Ureter (tissue), 1 donor: ENCODE results near the gene TANGO2. TPM values are rescaled to one million over a fixed set of nuclear protein-coding genes. Genes with fewer than 3 reads are reported as not detected.

Source experiments
- DNase-seq: peaks from one replicate; pipeline ENCODE4 v3.0.0-alpha.2; 2020; ENCODE audit warnings: low spot score
- total RNA-seq: library from RNA; stranded (reverse); gene quantifications from one replicate; pipeline ENCODE4 v1.2.4, GENCODE V29; 2023
- donor health status: DM: yes; HTN: yes; CAD: no.

TANGO2 gene
- total RNA-seq, 1 donor from 2014 or later: 28.8 TPM

DNA sequence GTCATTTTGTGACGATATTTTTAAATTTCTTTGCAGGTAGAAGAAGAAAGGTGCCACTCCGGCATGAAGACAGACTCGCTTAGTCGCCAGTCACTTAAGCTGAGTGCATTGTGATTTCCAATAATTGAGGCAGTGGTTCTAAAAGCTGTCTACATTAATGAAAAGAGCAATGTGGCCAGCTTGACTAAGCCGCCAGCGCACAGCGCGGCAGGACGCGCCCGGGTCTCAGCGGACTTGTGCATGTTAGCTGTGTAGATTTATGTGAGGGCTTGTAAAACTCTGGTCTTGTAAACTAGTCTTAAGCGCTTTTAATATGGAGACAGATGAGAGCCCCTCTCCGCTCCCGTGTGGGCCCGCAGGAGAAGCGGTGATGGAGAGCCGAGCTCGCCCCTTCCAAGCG lies 64.7 kb downstream of the TANGO2 start:
- DNase-seq: no peak

DNA sequence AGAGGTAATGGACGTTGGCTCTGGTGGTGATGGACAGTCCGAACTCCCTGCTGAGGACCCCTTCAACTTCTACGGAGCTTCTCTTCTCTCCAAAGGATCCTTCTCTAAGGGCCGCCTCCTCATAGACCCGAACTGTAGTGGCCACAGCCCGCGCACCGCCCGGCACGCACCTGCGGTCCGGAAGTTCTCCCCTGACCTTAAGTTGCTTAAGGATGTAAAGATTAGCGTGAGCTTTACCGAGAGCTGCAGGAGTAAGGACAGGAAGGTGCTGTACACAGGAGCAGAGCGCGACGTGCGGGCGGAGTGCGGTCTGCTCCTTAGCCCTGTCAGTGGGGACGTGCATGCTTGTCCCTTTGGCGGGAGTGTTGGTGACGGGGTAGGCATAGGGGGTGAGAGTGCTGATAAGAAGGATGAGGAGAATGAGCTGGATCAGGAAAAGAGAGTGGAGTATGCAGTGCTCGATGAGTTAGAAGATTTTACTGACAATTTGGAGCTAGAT lies 65.2 kb downstream of the TANGO2 start:
- no peak for DNase-seq

DNA sequence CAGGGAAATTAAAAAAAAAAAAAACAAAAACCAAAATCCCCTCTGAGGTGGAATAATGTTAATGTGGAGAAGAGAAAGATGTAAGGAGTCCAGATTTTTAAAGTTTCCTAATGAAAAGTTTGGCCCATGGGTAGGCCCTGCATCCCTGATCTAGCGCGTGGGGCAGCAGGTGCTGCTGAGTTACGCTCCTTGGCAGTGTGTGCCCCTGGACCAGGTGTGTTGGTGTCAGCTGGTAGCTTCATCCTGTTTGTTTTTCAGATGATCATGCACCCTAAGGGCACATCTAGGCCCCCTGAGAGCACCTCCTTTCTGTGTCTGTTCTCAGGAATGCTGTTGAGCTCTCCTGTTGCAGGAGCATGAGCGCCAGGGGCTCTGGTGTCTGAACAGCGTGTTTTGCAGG lies 65.9 kb downstream of the TANGO2 start:
- DNase-seq: no peak

DNA sequence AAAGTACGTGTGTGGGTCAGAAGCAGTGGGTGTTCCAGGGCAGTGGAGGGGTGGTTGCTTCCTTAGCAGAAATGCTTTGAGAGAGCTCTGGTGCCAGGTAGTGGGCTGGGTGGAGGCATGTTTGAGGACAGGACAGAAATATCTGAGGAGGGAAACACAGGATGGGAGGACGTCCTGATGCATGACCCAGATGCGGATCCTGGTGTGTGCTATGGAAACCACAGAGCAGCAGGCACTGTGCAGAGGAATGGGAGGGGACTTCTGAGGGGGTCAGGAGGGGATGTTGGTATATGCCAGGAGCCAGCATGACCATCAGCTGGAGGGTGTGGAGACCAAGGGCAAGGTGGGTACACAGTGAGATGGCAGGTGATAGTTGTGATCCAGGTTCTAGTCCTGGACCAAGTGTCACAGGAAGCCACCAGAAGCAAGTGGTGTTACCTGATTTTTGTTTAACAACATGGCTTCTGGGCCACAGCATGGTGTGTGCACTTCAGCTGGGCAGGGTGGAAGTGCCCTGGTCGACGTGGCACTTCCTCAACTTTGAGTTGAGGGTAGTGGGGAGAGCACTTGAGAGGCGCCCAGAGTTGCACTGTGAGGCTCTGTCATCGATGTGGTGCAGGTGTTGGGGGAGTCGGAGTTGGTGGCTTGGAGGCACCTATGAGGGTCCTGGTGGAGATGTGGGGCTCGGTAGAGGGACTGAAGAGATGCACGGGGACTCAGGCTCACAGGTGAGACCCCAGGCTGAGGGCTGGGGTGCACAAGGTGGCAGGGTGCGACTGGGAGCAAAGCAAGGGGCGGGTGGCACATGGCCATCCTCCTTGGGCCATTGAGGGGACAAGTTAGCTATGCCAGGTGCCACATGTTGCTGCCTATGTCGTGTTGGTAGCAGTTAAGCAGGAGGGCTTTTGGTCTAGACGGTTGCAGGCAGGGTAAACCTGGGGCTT lies 66.7 kb downstream of the TANGO2 start:
- DNase-seq: no peak

DNA sequence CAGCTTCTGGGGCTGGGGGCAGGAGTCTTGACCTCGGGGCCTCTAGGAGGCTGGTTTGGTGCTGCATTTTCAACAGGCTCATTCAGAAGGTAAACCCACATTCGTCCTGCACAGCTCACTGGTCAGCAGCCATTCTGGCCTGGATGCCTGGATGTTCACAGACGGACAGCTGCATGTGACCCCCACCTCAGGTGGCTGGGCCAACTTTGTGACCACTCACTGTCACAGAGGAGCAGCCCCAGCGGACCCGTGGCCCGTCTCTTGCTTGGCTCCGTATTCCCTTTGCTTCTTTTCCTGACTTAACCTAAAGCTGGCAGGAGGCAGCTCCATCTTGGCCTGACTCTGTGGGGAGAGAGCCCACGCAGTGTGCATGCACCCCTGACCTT lies 67.3 kb downstream of the TANGO2 start:
- no peak for DNase-seq

DNA sequence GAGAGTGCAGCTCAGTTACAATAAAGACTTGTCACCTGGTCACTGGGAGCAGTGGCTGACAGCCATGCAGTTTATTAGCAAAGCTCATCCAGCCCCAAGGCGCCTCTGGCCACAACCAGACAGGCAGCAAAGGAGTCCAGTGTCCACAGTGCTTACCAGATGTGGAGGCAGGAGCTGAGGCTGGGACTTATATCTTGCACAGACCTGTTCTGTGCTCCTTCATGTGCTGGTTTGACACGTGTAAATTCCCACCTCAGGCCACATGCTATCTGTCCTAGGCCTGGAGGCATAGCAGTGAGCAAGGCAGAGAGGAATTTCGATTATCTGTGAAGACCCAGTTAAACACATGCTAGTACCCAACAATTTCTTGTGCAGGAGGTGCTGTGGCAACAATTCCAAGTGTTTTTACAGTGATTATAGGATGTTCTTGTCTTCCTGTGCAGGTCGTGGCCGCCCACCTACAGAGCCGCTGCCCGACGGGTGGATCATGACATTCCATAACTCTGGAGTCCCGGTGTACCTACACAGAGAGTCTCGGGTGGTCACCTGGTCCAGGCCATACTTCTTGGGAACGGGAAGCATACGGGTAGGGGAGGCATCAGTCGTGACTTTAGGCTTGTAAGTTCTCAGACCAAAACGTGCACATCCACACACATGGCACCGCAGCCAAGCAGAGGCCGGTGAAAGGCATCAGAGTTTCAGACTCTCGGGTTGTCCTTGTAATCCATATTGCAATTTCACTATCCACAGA lies 68.5 kb downstream of the TANGO2 start:
- no peak for DNase-seq

DNA sequence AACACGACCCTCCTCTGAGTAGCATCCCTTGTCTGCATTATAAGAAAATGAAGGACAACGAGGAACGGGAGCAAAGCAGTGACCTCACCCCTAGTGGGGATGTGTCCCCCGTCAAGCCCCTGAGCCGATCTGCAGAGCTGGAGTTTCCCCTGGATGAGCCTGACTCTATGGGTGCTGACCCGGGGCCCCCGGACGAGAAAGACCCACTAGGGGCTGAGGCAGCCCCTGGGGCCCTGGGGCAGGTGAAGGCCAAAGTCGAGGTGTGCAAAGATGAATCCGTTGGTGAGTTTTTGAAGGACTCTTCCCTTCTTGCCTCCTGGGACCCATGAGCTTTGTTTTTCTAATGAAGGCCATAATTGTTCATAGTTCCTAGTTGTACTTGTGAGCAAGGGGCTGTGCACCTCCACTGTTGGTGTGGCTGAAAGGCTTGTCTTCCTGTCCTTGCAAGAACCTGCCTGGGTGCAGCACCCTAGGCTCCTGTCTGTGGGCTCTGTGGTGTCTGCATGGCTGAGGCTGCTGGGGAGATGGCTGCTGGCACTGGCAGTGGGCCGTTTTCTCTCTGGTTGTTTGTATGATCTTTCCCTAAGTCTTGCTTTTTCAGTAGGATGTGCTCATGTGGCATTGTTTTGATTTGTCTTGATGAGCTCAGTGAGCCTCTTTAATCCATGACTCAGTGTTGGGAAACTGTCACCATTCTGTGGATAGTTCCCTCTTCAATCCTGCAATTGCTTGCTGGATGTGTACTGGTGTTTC lies 69.2 kb downstream of the TANGO2 start:
- DNase-seq: no peak

DNA sequence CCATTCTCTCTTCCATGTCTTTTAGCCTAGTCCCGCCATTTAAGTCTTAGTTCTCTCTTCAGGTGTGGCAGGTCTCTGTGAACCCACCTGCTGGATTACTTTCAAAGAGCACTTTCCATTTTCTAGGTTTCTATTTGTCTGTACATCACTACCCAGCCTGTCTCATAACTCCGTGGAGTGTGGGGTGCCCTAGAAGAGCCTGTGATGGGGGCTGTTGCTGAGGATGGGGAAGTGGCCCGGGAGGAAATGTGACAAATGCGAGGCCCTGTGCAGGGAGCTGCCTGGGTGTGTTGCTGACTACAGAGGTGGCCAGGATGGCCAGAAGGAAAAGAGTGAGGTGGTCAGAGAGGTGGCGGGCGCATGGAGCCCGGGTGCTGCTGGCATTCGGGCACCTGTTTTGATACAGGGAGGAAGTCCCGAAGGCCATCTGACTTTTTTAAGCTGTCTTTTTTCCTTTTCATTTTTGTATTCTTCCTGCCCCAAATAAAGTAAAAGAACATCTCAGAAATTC lies 69.9 kb downstream of the TANGO2 start:
- no peak for DNase-seq

DNA sequence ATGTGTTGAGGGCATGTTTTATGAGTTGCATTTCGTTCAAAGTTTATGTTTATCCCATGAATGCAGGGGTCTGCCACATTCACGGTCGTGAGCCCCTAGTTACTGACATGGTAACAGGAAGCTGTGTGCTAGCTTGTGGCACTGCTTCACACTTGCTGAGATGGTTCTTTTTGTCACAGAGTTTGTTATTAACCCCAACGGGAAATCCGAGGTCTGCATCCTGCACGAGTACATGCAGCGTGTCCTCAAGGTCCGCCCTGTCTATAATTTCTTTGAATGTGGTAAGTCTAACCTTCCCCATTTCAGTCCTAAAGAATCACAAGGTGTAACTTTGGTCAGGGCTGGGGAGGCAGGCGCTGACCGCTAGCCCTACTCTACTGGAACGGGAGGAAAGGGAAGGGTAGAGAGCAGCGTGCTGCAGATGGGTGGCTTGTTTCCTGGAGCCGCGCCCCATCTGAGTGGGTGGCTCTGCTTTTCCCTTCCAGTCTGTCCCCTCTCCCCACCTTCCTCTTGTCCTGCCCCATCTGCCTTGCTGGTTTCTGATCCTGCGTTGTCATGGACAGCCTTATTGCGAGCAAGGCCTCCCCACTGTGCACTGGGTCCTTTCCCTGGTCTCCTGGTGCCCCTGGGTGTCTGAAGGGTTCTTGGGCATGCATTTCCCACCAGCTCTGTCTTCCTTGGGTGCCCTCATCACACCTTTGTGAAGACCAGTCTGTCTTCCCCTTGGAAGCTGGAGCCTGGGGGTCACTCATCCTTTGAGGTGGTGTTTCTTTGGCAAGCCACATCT lies 71.0 kb downstream of the TANGO2 start:
- DNase-seq: no peak

DNA sequence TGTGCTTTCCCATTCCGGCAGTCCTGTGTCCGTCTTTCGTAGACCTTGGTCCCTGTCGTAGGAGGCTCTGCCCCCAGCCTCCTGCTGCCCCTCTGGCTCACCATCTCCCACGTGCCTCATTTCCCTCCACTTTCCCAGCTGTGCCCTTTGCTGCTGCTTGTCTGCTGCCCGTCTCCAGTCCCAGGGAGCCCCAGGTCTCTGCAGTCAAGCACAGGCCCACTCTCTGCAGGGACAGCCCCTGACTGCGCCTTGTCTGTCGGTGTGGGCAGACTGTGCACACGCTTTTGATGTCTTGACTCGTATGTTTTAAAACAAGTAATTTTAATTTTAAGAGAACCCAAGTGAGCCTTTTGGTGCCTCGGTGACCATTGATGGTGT lies 71.6 kb downstream of the TANGO2 start:
- DNase-seq: no peak

DNA sequence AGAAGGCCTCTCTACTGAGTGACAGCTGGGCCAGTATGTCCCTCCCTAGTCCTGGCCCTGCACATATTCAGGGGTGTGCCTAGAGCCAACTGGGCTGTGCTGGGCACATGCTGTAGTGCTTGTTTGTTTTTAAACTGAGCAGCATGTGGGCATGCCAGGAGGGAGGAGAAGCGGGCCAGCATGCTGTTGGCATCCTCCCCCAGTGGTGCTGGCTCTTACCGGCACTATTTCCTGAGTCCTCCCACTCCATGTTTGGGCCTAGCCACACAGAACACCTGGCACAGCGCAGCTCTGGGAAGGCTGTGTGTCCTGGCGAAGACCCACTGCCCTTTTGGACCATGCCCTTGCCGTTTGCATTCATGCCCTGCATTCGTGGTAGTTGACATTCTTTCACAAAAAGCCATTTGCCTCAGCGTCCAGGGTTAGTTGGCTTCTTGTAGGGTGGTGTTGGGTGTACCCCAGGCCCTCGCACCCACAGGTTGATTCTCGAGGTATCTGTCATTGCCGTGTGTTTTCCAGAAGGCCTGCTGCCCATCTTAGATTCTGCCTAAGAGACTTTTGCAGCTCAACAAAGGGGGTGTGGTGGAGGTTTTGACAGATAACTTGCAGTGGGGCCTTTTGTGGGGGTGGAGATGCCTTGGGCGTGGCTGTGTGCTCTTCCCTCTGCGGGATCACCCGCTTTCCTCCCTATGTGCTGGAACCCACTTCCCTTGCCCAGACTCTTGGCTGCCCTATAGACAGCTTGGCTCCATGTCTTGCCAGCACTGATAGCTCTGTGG lies 72.7 kb downstream of the TANGO2 start:
- DNase-seq: no peak

DNA sequence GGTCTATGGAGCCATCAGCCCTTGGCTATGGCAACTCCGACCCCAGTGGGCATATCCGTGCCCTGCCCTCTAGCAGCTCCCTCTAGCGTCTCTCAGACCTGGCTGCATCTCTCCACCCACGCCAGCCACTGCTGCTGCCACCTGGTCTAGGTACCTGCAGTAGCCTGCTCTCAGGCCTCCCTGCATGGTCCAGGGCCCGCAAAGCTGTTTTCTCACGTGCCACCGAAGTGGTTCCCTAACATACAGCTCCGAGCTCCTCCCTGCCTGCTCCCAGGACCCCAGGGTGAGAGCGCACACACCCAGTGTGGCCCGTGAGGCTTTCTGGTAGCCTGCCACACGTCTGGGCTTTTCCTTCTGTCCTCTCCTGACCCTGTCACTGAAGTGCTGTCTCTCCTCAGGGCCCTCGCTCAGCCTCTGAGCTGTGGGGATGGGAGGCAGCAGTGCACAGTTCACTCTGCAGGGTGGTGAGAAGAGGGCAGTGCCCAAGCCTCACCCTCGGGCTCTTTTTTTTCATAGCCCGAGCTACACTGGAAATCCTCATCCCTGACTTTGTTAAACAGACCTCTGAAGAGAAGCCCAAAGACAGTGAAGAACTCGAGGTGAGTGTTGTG lies 73.4 kb downstream of the TANGO2 start:
- no peak for DNase-seq

DNA sequence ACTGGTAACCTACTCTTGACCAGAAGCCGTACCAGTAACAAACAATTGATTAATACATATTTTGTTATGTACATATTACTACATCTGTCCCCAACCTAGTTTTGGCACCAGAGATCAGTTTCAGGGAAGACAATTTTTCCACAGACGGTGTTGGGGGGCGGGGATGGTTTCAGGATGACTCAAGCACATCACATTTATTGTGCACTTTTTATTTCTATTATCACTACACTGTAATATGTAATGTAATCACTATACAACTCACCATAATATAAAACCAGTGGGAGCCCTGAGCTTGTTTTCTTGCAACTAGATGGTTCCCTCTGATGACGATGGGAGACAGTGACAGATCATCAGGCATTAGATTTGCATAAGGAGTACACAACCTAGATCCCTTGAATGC lies 74.6 kb downstream of the TANGO2 start:
- no peak for DNase-seq

DNA sequence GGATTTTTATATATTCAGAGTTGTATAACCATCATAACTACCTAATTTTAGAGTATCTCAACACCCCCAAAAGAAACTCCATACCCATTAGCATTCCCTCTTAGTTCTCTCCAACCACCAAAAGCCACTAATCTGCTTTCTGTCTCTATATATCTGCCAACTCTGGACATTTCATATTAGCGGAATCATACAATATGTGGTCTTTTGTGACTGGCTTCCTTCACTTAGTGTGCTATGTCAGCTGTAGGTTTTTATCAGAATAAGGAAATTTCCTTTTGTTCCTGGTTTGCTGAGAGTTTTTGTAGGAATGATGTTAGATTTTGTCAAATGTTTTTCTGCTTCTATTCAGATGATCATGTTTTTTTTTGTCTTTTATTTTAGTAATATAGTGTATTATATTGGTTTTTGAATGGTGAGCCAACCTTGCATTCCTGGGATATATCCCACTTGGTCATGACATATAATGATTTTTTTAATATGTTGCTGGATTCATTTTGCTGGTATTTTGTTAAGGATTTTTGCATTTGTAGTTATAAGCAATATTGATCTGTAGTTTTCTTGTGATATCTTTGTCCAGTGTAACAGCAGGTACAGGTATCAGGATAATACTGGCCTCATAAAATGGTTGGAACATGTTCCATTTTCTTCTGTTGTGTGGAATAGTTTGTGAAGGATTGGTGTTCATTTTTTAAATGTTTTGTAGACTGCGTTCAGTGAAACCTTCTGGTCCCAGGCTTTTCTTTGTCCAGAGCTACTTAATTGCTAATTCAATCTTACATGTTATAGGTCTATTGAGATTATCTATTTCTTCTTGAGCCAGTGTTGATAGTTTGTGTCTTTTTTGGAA lies 75.9 kb downstream of the TANGO2 start:
- DNase-seq: no peak

DNA sequence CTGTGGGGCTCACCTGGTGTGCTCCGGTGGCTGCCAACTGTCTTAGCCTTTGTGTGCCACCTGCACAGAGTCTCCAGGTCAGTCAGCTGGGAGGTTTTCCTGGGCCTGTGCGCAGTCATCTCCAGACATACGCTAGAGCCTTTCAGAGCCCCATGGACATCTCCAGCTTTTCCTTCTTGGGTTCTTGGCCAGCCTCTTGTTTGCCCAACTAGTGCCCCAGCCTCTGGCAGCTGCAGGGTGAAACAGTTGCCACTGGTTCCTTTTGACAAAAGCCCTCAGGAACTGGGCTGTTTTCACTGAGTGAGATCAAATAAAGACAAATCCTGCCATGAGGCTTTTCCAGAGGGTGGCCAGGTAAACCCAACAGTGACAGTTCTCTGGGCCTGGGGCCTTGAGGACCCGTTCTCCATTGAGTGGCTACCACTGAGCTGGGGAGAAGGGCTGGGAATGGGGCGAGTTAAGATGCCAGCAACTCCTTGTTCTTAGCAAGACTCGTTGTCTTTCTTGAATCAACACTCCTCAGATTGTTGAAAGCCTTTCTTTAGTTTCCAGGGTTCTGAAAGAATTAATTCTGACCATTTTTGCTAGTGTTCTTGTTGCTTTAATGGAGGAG lies 78.3 kb downstream of the TANGO2 start:
- DNase-seq: no peak

DNA sequence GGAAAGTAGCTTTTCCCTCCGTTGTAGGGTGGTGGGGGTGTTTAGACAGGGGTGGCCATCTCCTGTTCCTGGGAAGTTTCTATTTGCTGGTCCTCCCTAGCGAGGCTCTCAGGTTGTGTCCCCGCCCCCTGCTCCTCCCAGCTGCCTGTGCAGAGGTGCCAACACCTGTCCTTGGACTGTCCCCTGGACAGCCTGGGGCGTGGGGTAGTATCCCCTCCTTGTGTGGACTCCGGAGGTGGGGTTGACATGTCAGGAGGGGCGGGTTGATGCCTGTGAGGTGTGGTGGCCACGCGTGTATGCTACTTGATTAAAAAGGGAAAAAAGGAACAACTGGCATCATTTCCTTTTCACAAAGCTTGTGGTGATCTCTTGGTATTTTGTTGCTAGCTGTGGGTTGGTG lies 80.7 kb downstream of the TANGO2 start:
- DNase-seq: no peak

DNA sequence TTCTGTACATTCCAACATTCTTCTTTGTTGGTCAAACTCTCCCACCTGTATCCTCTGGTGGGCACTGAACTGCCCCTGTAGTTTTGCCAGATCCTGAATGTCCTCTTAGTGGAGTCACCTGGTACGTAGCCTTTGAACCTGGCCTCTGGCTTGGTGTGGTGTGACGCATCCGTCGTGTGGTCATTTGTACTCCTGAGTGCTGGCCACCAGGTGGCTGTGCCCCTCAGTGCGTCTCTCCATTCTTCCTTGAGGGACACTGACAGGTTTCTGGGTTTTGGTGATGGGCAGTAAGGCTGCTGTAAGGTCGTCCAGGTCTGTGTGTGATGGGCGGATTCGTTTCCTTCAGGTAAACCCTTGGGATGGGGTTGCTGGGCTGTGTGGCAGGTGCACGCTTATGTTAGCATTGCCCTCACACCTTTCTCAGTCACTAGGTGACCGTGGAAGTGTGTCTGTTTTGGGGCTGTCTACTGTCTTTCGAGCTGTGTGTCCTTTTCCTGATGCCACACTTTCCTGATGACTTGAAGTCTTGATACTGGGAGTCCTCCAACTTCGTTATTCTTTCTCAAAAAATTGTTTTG lies 81.4 kb downstream of the TANGO2 start:
- no peak for DNase-seq
